Neural crest cell (in vitro differentiated cells): ENCODE results near the gene COL18A1. TPM values are rescaled to one million over a fixed set of nuclear protein-coding genes. Genes with fewer than 3 reads are reported as not detected.
A peak's percentile ranks its signal among the peaks of the same experiment; 100 is the strongest.
"Not testable (repeated sequence)": the region's sequence is repeated elsewhere in the genome, so short reads cannot be mapped to it uniquely, and the experiment has no call there.

ENCODE experiments used
- DNase-seq: peaks from one replicate; pipeline ENCODE4 v3.0.0; 2021; ENCODE audit warnings: low read depth, mixed read lengths, low spot score
- H3K27ac Mint-ChIP-seq: one replicate; pipeline ENCODE4 v1.8.0; 2021; ENCODE audit warnings: mild to moderate bottlenecking, mixed read lengths; ENCODE audit not compliant: unreplicated experiment
- H3K27me3 Mint-ChIP-seq: 2 replicates; pipeline ENCODE4 v1.8.0; 2021; ENCODE audit warnings: low read depth, mild to moderate bottlenecking, mixed read lengths
- H3K36me3 Mint-ChIP-seq: 2 replicates; pipeline ENCODE4 v1.8.0; 2021; ENCODE audit warnings: low read depth, mild to moderate bottlenecking, mixed read lengths
- H3K4me1 Mint-ChIP-seq: 2 replicates; pipeline ENCODE4 v1.8.0; 2021; ENCODE audit warnings: mixed read lengths
- H3K4me3 Mint-ChIP-seq: one replicate; pipeline ENCODE4 v1.8.0; 2021; ENCODE audit warnings: mild to moderate bottlenecking, mixed read lengths
- H3K9me3 Mint-ChIP-seq: 2 replicates; pipeline ENCODE4 v1.8.0; 2021; ENCODE audit warnings: mixed read lengths
- total RNA-seq: library from RNA; stranded (reverse); gene quantifications from 2 replicates; pipeline ENCODE4 v1.2.1, GENCODE V29; 2021
- TF ChIP-seq, protein P1 (sequence below): fragments of 200-600 bp; sonication (generic); conservative IDR thresholded peaks from 2 replicates; pipeline ENCODE4 v1.5.0; 2021; ENCODE audit warnings: antibody characterized with exemption, mild to moderate bottlenecking

Gene COL18A1
- total RNA-seq, 1 donor from 2014 or later: 19.2 TPM

DNA sequence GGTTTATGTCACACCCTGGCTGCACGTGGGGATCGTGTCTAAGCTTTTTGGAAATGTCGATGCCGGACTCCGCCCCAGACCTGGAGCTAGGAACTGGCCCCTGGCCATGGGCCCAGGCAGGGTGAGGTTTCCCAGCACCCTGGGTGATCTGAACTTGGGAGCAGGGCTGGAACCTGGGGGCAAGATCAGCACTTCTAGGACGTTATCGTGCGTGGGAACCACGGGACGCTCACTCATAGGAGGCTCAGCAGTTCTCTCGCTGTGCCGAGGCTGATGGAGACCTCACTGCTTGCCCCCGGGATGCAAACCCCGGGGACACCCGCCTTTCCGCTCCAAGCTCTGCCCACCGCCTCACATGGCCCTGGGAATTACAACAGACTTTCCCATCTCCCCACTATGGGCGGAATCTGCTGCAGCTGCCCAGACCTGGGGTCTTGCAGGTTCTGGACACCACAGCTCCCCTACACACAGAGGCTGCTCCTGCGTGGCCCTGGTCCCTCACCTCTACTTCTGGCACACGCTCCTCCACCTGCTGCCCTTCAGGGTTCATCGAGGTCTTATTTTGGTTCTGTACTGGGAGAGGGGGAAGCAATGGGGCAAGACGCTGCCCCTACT is 35.9 kb downstream of the COL18A1 start:
- no peaks in the 10 kb centered on the region for H3K36me3 Mint-ChIP-seq
- H3K4me1 Mint-ChIP-seq: peaks cover 6% of the 10 kb centered on the region
- H3K27me3 Mint-ChIP-seq: peaks cover 7% of the 10 kb centered on the region
- H3K9me3 Mint-ChIP-seq: no peaks in the 10 kb centered on the region
- DNase-seq: no peak
- TF ChIP-seq, protein P1, sequence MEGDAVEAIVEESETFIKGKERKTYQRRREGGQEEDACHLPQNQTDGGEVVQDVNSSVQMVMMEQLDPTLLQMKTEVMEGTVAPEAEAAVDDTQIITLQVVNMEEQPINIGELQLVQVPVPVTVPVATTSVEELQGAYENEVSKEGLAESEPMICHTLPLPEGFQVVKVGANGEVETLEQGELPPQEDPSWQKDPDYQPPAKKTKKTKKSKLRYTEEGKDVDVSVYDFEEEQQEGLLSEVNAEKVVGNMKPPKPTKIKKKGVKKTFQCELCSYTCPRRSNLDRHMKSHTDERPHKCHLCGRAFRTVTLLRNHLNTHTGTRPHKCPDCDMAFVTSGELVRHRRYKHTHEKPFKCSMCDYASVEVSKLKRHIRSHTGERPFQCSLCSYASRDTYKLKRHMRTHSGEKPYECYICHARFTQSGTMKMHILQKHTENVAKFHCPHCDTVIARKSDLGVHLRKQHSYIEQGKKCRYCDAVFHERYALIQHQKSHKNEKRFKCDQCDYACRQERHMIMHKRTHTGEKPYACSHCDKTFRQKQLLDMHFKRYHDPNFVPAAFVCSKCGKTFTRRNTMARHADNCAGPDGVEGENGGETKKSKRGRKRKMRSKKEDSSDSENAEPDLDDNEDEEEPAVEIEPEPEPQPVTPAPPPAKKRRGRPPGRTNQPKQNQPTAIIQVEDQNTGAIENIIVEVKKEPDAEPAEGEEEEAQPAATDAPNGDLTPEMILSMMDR: no peak
- no peak overlapping the region for H3K4me3 Mint-ChIP-seq
- H3K27ac Mint-ChIP-seq: no peak overlapping the region

DNA sequence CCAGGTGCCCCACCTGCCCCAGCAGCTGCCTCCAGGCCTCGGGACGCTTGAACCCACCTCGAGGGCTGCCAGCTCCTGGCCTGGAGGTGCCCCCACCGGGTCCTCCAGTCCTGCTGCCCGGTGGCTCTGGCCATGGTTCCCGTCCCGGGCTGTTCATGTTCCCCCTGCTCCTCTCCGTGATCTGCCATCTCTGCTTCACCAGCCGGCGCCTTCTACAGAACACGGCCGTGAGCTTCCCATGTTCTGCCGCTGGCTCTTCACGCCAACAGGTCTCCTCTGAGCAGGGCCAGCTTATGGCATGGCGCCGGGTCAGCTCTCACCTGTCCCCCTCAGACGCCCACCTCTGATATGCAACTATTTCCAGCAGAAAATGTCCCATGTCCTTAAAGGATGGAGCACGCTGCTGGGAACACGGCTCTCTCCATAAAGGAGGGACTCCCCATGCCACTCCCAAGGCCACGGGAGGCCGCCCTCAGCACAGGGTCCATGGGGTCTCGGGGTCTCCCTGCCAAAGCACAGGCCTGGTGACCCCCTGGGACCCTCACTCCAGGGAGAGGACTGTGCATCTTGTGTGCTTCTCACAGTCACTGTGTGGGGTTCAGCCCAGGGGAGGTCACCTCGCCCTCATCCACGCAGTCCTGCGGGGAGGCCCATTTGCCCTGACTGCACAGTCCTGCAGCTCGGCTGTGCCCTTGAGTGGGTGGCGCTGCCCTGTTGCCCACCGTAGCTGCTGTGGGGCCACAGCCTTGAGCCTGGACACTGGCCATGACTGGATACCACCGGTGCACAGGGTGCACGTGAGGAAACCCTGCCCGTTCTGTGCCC is 36.7 kb downstream of the COL18A1 start:
- Mint-ChIP-seq H3K36me3 (no peaks in the 10 kb centered on the region), H3K4me3 (peak overlapping the region; percentile 41), H3K9me3 (peaks cover 3% of the 10 kb centered on the region), H3K27ac (no peak overlapping the region), H3K4me1 (peaks cover 6% of the 10 kb centered on the region), H3K27me3 (peaks cover 7% of the 10 kb centered on the region)
- TF ChIP-seq, protein P1: no peak
- DNase-seq: no peak

DNA sequence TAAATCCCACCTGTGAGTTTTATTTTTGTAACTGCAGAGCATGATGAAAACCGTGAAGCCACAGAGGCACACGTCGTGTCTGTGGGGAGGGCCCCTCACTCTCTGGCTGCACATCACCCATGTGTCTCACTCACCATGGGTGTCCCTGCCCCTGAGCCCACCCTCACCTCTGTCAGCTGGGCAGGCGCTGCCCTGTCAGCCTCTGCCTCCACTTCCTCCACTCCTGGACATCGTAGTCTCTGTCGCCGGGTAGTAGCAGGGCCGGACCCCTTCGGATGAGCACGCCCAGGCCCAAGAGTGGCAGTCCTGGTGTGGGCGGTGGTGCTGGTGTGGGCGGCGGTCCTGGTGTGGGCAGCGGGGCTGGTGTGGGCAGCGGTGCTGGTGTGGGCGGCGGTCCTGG is 37.3 kb downstream of the COL18A1 start:
- peaks cover 6% of the 10 kb centered on the region for H3K4me1 Mint-ChIP-seq
- no peak overlapping the region for H3K4me3 Mint-ChIP-seq
- no peaks in the 10 kb centered on the region for H3K36me3 Mint-ChIP-seq
- DNase-seq: no peak
- H3K9me3 Mint-ChIP-seq: peaks cover 6% of the 10 kb centered on the region
- H3K27me3 Mint-ChIP-seq: peaks cover 7% of the 10 kb centered on the region
- H3K27ac Mint-ChIP-seq: no peak overlapping the region
- TF ChIP-seq, protein P1: no peak

DNA sequence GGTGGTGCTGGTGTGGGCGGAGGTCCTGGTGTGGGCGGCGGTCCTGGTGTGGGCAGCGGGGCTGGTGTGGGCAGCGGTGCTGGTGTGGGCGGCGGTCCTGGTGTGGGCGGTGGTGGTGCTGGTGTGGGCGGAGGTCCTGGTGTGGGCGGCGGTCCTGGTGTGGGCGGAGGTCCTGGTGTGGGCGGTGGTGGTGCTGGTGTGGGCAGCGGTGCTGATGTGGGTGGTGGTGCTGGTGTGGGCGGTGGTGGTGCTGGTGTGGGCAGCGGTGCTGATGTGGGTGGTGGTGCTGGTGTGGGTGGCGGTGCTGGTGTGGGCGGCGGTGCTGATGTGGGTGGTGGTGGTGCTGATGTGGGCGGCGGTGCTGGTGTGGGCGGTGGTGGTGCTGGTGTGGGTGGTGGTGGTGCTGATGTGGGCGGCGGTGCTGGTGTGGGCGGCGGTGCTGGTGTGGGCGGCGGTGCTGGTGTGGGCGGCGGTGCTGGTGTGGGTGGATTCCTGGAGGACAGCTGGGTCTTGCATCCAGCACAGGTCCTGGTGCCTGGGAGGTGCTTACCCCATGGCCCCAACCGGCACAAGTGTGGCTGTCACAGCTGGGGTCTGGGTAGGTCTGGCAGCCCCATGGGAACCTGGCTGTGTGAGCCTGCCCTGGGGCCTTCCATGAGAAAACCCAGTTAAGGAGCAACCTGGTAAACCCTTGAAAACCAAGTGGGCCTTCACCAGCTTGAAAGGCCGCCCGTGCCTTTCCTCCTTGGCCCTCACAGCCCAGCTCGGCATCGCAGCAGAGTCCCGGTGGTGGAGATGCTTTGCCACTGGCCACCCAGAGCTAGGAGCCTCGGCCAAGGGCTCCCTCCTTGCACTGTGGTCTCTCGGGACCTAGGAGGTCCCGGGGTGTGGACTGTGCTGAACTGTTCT is 38.0 kb downstream of the COL18A1 start:
- not testable (repeated sequence) for DNase-seq, H3K27me3 Mint-ChIP-seq, H3K27ac Mint-ChIP-seq, H3K9me3 Mint-ChIP-seq, H3K4me1 Mint-ChIP-seq, H3K4me3 Mint-ChIP-seq, H3K36me3 Mint-ChIP-seq

DNA sequence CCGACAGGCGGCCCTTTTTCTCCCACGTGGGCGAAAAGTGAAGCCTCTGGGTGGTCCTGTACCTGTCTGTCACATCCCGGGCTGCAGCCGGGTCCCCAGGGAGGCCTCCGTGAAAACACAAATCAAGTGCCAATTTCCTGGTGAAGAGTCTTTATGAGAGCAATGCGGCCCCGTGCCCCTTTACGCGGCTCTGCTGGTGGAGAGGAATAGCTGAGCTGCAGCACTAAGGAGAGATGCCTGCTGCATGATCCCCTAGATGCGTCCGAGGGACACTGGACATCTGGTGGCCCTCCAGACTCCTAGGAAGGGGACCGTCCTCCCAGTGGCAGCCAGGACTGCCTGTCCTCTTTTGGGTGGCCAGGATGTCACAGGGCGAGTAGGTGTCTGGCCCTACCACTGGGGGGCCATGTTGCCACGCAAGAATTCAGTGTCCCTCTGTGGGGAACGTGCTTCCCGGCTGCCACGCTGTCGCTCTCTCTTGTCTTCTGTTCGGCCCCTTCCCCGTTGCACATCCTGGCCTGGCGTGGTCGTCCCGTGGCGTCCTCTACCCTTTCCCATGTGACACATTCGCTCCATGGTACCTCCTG is 38.7 kb downstream of the COL18A1 start:
- TF ChIP-seq, protein P1: no peak
- no peak overlapping the region for H3K27ac Mint-ChIP-seq
- H3K36me3 Mint-ChIP-seq: no peaks in the 10 kb centered on the region
- no peak for DNase-seq
- peaks cover 8% of the 10 kb centered on the region for H3K9me3 Mint-ChIP-seq
- H3K4me1 Mint-ChIP-seq: peaks cover 6% of the 10 kb centered on the region
- H3K4me3 Mint-ChIP-seq: no peak overlapping the region
- H3K27me3 Mint-ChIP-seq: peaks cover 7% of the 10 kb centered on the region
